ENCODE measurements around the gene TACC2. TPM values are rescaled to one million over a fixed set of nuclear protein-coding genes. Genes with fewer than 3 reads are reported as not detected.

Gene TACC2
- total and polyA plus RNA-seq, 2 experiments from 2014 or later = 30.8 to 35.9 TPM

DNA sequence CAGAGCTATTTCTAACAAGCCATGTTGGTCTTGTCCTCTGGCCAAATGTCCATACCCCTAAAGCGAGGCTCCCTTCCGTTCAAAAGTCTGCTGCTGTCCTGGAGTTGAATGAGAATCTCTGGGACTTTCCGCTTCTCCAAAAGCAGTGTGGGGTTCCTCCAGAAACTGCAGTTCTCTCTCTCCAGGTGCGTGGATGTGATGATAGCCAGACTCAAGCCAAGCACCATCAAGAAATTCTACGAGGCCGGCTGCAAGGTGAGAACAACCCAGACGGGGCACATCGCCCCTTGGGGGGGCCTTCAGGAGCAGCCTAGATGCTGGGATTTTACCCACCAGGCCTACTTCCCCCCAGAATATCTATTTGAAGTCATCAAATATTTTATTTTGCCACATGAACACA, 308.6 kb downstream of the TACC2 start:
- H3K4me1 Mint-ChIP-seq = peaks cover 5% of the 10 kb centered on the region
- Histone ChIP-seq H3K9me2 (ENCODE audit: insufficient read depth) (0 out of 2 replicates have a peak, but pooled peaks cover 5% of the 10 kb centered on the region), H4K20me1 (replicated peaks; ENCODE audit: insufficient read depth) (no peaks in the 10 kb centered on the region), H2AFZ (no peak overlapping the region), H3K27ac (ENCODE audit: low read depth) (no peak overlapping the region), H3K4me3 (no peak overlapping the region), H3K27me3 (ENCODE audit: insufficient read depth) (no peaks in the 10 kb centered on the region), H3K4me1 (ENCODE audit: insufficient read depth) (no peaks in the 10 kb centered on the region), H3F3A (replicated peaks; ENCODE audit: low read depth) (no peaks in the 10 kb centered on the region), H3K4me2 (no peak overlapping the region), H3K36me3 (ENCODE audit: insufficient read depth) (no peaks in the 10 kb centered on the region), H3K79me2 (replicated peaks; ENCODE audit: insufficient read depth) (no peaks in the 10 kb centered on the region)
- no peak overlapping the region for H3K4me3 Mint-ChIP-seq
- H3K36me3 Mint-ChIP-seq (ENCODE audit: low read depth) = no peaks in the 10 kb centered on the region
- no peak overlapping the region for H3K27ac Mint-ChIP-seq
- no peak for DNase-seq (ENCODE audit: low spot score)
- no peaks in the 10 kb centered on the region for H3K9me3 Mint-ChIP-seq
- ATAC-seq = no peak
- no peak for TF ChIP-seq ZNF331 (CRISPR knock-in tag; IDR thresholded peaks at IDR 0.05; ENCODE audit: low read depth)
- no peak for TF ChIP-seq EZH2phosphoT487 (IDR thresholded peaks at IDR 0.05; ENCODE audit: unreplicated experiment)
- no peak for TF ChIP-seq CREB1 (CRISPR knock-in tag; IDR thresholded peaks at IDR 0.05; ENCODE audit: low read depth)
- no peak for TF ChIP-seq EZH2 (IDR thresholded peaks at IDR 0.05; ENCODE audit: low read depth, unreplicated experiment)
- TF ChIP-seq STAT1 (IDR thresholded peaks at IDR 0.05; ENCODE audit: unreplicated experiment) = no peak
- TF ChIP-seq, protein P1, sequence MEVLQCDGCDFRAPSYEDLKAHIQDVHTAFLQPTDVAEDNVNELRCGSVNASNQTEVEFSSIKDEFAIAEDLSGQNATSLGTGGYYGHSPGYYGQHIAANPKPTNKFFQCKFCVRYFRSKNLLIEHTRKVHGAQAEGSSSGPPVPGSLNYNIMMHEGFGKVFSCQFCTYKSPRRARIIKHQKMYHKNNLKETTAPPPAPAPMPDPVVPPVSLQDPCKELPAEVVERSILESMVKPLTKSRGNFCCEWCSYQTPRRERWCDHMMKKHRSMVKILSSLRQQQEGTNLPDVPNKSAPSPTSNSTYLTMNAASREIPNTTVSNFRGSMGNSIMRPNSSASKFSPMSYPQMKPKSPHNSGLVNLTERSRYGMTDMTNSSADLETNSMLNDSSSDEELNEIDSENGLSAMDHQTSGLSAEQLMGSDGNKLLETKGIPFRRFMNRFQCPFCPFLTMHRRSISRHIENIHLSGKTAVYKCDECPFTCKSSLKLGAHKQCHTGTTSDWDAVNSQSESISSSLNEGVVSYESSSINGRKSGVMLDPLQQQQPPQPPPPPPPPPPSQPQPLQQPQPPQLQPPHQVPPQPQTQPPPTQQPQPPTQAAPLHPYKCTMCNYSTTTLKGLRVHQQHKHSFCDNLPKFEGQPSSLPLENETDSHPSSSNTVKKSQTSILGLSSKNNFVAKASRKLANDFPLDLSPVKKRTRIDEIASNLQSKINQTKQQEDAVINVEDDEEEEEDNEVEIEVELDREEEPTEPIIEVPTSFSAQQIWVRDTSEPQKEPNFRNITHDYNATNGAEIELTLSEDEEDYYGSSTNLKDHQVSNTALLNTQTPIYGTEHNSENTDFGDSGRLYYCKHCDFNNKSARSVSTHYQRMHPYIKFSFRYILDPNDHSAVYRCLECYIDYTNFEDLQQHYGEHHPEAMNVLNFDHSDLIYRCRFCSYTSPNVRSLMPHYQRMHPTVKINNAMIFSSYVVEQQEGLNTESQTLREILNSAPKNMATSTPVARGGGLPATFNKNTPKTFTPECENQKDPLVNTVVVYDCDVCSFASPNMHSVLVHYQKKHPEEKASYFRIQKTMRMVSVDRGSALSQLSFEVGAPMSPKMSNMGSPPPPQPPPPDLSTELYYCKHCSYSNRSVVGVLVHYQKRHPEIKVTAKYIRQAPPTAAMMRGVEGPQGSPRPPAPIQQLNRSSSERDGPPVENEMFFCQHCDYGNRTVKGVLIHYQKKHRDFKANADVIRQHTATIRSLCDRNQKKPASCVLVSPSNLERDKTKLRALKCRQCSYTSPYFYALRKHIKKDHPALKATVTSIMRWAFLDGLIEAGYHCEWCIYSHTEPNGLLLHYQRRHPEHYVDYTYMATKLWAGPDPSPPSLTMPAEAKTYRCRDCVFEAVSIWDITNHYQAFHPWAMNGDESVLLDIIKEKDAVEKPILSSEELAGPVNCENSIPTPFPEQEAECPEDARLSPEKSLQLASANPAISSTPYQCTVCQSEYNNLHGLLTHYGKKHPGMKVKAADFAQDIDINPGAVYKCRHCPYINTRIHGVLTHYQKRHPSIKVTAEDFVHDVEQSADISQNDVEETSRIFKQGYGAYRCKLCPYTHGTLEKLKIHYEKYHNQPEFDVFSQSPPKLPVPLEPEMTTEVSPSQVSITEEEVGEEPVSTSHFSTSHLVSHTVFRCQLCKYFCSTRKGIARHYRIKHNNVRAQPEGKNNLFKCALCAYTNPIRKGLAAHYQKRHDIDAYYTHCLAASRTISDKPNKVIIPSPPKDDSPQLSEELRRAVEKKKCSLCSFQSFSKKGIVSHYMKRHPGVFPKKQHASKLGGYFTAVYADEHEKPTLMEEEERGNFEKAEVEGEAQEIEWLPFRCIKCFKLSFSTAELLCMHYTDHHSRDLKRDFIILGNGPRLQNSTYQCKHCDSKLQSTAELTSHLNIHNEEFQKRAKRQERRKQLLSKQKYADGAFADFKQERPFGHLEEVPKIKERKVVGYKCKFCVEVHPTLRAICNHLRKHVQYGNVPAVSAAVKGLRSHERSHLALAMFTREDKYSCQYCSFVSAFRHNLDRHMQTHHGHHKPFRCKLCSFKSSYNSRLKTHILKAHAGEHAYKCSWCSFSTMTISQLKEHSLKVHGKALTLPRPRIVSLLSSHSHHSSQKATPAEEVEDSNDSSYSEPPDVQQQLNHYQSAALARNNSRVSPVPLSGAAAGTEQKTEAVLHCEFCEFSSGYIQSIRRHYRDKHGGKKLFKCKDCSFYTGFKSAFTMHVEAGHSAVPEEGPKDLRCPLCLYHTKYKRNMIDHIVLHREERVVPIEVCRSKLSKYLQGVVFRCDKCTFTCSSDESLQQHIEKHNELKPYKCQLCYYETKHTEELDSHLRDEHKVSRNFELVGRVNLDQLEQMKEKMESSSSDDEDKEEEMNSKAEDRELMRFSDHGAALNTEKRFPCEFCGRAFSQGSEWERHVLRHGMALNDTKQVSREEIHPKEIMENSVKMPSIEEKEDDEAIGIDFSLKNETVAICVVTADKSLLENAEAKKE (CRISPR knock-in tag; IDR thresholded peaks at IDR 0.05) = no peak
- TF ChIP-seq ZNF114 (CRISPR knock-in tag; IDR thresholded peaks at IDR 0.05) = no peak
- TF ChIP-seq, protein P2, sequence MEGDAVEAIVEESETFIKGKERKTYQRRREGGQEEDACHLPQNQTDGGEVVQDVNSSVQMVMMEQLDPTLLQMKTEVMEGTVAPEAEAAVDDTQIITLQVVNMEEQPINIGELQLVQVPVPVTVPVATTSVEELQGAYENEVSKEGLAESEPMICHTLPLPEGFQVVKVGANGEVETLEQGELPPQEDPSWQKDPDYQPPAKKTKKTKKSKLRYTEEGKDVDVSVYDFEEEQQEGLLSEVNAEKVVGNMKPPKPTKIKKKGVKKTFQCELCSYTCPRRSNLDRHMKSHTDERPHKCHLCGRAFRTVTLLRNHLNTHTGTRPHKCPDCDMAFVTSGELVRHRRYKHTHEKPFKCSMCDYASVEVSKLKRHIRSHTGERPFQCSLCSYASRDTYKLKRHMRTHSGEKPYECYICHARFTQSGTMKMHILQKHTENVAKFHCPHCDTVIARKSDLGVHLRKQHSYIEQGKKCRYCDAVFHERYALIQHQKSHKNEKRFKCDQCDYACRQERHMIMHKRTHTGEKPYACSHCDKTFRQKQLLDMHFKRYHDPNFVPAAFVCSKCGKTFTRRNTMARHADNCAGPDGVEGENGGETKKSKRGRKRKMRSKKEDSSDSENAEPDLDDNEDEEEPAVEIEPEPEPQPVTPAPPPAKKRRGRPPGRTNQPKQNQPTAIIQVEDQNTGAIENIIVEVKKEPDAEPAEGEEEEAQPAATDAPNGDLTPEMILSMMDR (conservative IDR thresholded peaks at IDR 0.05; ENCODE audit: low read depth in 2 of 2) = no peak
- TF ChIP-seq NANOG (IDR thresholded peaks at IDR 0.05; ENCODE audit: borderline replicate concordance) = no peak
- TF ChIP-seq POLR2AphosphoS5 (IDR thresholded peaks at IDR 0.05; ENCODE audit: low read depth) = no peak
- TF ChIP-seq, protein P3, sequence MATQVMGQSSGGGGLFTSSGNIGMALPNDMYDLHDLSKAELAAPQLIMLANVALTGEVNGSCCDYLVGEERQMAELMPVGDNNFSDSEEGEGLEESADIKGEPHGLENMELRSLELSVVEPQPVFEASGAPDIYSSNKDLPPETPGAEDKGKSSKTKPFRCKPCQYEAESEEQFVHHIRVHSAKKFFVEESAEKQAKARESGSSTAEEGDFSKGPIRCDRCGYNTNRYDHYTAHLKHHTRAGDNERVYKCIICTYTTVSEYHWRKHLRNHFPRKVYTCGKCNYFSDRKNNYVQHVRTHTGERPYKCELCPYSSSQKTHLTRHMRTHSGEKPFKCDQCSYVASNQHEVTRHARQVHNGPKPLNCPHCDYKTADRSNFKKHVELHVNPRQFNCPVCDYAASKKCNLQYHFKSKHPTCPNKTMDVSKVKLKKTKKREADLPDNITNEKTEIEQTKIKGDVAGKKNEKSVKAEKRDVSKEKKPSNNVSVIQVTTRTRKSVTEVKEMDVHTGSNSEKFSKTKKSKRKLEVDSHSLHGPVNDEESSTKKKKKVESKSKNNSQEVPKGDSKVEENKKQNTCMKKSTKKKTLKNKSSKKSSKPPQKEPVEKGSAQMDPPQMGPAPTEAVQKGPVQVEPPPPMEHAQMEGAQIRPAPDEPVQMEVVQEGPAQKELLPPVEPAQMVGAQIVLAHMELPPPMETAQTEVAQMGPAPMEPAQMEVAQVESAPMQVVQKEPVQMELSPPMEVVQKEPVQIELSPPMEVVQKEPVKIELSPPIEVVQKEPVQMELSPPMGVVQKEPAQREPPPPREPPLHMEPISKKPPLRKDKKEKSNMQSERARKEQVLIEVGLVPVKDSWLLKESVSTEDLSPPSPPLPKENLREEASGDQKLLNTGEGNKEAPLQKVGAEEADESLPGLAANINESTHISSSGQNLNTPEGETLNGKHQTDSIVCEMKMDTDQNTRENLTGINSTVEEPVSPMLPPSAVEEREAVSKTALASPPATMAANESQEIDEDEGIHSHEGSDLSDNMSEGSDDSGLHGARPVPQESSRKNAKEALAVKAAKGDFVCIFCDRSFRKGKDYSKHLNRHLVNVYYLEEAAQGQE (IDR thresholded peaks at IDR 0.05; ENCODE audit: unreplicated experiment) = no peak
- TF ChIP-seq, protein P4, sequence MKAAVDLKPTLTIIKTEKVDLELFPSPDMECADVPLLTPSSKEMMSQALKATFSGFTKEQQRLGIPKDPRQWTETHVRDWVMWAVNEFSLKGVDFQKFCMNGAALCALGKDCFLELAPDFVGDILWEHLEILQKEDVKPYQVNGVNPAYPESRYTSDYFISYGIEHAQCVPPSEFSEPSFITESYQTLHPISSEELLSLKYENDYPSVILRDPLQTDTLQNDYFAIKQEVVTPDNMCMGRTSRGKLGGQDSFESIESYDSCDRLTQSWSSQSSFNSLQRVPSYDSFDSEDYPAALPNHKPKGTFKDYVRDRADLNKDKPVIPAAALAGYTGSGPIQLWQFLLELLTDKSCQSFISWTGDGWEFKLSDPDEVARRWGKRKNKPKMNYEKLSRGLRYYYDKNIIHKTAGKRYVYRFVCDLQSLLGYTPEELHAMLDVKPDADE (IDR thresholded peaks at IDR 0.05) = no peak
- no peak for TF ChIP-seq JUNB (IDR thresholded peaks at IDR 0.05; ENCODE audit: unreplicated experiment)
- H3K27me3 Mint-ChIP-seq (ENCODE audit: insufficient read depth, low read depth, poor library complexity) = peaks cover 5% of the 10 kb centered on the region
